HG02970 (cell line): ENCODE results near the gene PPP4R4.
"Not testable (repeated sequence)": the region's sequence is repeated elsewhere in the genome, so short reads cannot be mapped to it uniquely, and the experiment has no call there.

Experiments
- ATAC-seq: cut with Tn5 transposase; IDR thresholded peaks from one replicate; pipeline ENCODE4 v1.9.1; 2021; ENCODE audit warnings: mild to moderate bottlenecking, moderate library complexity, moderate number of reproducible peaks; ENCODE audit not compliant: unreplicated experiment, low FRiP score

PPP4R4 gene

DNA sequence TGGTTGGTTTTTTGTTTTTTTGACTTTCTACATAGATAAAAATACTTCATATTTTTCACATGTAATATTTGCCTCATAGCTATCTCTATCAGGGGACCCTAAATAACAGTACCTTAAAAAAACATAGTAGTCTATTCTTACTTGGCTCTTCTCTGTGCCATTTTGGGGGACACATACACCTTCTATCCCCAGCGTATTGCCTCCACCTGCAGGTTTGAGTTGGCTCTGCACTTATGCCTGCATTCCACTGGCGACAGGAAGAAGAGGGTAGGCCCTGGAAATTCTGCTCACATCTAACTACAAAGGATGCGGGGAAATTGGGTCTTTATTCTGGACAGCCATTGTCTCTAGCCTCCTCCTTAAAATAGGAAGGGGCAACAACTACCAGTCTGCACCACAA lies 30.9 kb upstream of the PPP4R4 start:
- ATAC-seq, result no peak

DNA sequence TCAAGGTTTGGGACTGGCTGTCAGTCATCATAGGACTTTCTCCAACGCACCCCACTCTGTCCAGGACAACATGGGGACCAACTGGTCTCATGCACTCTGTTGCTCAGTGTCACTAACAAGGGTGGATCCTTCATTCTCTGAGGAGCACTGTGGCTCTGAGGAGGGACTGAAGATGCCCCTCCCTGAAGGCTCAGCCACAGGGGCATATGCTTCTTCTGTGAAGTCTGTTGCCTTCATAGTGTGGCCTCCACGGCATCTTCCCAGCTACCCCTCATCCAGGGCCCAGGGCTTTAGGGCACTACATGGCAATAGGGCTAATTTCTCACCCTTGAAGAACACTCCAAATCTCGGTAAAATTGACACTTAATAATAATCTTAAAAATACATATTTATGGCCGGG lies 30.4 kb upstream of the PPP4R4 start:
- no peak for ATAC-seq

DNA sequence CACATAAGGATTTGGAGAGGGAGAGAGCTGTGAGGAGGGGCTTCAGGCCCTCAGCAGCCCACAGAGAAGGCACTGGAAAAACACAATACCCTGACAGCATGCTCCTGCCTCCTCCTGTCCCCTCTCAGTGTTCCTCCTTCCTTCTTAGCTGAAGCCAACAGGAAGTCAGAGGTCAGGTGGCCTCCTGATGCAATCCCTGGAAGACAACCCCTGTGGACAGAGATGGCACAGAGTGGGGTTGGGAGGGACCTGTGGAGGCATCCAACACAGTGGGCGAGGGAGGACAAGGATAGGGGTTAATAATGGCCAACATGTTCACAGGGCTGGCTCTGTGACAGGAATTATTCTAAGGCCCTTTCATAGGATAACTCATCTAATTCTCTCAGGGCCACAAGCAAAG lies 29.4 kb upstream of the PPP4R4 start:
- no peak for ATAC-seq

DNA sequence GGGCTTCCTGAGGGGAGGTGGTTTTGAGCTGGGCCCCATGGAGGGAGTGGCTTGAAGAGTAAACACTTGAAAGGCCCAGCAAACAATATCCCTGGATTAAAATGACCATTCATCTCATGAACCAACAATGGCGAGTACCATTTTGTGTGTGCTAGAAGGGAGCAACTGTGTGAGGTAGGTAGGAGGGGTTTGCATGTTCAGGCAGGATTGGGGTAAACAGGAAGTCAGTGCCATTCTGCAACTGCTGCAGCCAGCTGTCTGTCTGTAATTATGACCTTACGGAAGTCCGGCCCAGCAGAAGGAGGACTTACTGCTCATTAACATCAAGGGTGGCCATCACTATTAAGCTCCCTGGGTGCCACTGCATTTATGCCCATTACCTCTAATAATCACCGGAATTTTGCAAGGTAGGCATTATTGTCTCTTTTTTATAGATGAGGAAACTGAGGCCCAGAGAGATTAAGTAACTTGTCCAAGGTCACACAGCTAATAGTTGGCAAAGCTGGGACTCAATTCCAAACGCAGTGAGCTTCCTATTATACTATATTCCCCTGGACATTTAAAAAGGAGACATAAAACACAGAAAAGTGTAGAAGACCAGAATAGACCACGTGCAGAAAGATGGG lies 28.1 kb upstream of the PPP4R4 start:
- no peak for ATAC-seq

DNA sequence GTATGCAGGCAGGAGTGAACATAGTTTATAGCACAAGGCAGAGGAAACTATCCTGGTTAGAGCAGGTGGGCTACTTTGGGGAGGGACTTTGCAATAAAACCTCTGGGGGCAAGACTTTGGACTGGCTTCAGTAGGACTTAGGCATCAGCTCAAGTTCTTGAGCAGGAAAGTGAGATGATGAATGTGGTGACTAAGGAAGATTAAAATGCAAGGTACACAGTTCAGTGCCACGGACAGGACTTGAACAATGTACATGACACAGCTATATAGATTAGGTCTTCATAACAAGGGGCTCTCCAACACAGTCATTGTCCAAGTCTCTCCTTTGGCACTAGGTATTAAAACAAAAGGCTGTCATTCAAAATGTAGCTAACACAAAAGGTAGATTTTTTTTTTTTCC lies 21.4 kb upstream of the PPP4R4 start:
- ATAC-seq, result no peak

DNA sequence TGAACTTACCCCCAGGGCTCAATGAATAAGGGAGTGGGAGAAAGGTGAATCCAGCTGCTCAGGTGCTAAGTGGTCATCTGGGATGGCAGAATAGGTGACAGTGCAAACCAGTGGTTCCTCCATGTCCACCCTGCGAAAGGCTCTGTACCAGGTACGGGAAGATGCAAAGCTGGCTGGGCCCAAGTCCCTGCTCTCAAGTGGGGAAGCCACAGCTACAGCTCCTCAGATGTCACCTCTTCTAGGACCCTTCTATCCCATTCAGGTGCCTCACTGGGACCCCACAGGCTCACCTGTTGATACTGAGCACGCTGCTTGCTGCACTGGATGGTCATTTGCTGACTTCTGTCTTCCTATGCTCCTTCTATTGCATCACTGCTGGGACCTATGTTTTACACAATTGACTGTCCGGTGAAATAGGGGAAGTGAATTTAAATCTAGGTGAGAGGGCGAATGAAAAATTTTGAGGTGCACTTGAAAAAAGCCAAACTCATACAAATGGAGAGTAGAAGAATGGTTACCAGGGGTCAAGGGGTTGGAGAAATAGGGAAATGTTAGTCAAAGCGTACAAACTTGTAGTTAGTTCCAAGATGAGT lies 20.3 kb upstream of the PPP4R4 start:
- ATAC-seq, result no peak

DNA sequence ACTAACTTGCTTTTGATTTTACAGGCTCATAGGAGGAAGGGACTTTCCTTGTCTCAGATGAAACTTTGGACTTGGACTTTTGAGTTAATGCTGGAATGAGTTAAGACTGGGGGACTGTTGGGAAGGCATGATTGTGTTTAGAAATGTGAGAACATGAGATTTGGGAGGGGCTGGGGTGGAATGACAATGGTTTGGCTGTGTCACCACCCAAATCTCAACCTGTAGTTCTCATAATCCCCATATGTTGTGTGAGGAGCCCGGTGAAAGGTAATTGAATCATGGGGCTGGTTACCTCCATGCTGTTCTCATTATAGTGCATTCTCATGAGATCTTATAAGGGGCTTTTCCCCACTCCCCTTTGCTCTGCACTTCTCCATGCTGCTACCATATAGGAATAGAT lies 18.0 kb upstream of the PPP4R4 start:
- ATAC-seq, result not testable (repeated sequence)

DNA sequence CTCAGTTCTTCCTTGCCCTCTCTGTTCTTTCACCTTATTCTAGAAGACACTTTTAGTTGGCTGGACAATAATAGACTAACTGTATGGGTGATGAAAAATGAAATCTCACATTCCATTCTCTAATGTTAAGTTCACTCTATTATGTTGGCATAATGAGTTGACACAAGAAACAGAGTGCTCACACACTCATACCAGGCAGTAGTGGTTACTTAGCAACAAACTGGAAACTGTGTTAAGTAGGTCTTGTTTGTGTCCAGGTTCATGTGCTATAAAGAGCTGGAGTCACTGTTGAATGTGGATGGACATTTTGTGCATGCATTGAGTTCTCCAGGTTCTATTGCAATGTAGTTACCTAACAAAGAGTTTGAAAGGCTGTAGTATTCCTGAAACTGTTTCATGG lies 16.9 kb upstream of the PPP4R4 start:
- ATAC-seq, result no peak

DNA sequence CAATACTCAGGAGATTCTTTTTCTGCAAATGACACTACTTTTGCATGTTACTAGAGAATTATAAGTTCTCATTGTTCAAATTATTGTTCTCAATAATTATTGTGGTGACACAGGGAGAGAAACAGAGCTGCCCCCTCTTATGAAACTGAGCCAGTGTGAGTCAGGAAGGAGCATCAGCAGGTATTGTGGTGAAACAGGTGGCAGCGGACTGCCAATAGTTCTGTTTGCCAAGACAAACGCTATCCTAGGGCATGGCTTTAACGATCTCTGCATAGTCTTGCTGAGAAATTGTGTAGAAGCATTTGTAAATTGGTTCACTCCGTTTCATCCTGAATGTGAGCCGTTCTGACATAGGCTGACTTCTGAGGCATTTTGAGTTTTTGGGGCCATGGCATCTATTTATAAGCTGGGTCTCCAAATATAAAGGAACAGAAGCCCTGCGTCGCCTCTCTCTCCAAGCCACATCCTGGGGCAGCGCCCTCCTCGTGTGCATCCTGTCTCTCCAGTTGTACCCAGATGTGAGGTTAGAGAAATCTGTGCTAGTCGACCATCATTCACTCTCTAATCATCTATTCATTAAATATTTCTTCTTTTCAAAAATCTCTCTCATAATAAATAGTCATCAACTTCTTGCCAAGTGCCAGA lies 15.8 kb upstream of the PPP4R4 start:
- no peak for ATAC-seq

DNA sequence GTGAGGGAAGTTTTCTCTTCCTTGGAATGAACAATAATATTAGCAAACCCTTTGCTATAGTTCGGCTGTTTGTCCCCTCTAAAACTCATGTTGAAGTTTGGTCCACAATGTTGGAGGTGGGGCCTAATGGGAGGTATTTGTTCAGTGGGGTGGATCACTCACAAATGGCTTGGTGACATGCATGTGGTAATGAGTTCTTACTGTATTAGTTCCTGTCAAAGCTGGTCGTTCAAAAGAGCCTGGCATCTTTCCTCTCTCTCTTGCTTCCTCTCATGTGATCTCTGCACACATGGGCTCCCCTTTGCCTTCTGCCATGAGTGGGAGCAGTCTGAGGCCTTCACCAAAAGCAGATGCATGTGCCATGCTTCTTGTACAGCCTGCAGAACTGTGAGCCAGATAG lies 13.1 kb upstream of the PPP4R4 start:
- no peak for ATAC-seq

DNA sequence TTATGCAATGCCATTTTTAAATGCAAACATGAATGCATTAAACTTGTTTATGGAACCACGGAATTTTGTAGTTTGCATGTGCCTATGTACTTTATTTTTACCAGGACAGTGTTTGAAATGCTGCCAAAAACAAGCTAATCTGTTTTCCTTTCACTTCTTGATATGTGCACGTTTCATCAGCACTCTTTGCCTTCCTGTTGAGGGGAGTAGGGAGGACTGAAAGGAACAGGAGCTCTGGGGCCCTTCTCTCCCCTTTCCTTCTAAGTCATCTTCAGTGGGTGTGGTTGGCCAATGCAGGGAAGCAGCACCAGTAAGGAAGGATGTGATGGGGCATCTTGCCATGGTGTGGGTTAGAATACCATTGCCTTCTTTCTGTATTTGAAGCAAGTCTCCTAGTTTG lies 12.1 kb upstream of the PPP4R4 start:
- ATAC-seq, result no peak

DNA sequence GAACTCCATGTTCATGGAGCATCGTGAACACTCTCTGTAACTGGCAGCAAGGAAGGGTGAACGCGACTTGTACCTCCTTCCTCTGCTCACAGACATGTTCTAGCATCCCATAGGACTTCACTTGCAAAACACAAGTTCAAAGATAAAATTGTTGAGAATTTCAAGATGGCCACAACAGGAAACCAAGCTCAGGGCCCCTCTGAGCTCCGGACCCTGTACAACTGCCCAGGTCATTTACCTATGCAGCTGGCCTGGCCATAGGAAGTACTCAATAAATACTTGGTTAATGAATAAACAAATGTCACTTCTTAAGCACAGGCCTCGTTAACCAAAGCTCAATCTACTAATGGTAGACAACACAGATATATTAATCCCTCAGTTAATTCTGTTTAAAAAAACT lies 11.7 kb upstream of the PPP4R4 start:
- no peak for ATAC-seq

DNA sequence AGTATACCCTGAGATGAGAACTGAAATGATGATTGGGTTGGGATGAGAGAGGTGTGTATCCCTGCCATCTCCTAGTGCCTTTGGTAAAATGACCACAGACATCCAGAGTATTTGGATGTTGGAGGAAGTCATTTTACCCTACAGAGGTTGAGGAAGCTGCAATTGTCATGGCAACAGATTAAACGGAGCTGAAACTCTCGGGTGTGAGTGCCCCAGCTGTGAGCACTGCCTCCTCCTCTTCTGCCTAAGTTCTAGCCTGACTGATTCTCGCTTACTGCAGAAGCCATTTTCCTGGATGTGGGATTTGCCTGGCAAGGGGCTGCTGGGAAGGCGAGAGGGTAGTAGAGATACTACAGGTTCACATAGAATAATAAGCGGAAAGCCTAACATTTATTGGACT lies 10.3 kb upstream of the PPP4R4 start:
- no peak for ATAC-seq

DNA sequence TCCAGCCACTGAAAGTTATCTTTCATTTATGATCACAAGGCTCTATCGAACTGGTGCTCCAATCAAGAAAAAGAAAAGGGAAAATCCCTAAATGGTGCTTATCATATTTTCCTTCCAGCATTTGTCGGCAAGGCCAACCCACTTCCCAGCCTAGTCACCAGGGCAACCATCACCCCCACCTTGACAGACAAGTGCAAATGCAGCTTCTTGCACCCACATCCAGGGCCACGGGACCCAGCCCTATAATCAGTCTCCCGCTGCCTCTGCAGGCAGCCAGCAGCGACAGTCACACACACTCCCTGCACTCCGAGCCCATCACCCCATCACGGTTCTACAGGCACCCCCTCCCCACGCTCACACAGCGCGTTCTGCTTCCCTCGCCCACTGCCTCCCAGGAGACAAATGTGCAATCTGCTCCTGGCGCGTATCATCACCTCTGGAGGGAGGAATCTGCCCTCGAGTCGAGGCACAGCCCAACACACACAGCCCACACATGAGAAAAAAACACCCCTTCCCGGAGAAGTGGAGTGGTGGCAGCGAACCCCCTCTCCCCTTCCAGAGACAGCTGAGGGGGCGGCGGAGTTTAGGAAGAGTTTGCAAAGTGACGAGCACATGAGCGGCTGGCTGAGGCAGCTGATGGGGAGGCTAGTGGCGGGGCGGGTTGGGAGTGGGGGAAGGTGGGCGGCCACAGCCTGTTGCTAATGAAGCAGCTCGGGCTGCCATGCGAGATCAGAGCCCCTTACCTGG lies 9.3 kb upstream of the PPP4R4 start:
- ATAC-seq, result no peak

DNA sequence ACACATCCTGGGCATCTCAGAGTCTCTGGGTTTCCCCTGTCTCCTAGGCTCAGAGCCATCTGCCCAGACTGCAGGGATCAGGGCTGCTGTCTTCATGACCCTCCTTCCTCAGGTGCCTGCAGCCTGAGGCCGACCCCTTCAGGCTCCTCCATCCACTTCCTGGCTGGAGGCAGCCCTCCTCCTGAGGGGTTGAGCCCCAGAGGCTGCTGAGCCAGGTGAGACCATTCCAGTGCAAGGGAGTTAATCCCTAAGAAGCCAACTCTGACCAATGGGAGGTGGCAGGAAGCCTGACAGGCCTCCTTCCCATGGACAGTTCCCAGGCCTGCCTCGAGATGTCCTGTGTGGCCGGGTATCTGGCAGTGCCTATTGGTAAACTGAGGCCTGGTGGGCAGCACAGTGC lies 8.4 kb upstream of the PPP4R4 start:
- no peak for ATAC-seq

DNA sequence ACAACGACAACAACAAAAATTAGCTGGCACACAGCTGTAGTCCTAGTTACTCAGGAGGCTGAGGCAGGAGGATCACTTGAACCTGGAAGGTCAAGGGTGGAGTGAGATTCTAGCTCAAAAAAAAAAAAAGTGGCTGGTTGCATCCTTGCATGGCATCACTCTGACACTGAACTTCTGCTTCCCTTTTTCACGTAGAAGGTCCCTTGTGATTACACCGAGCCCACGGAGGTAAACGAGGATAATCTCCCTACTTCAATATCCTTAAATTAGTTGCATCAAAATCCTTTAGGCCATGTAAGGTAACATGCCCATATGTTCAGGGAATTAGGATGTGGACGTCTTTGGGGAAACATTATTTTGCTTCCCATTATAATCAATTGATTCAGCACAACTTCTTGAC lies 4.0 kb upstream of the PPP4R4 start:
- no peak for ATAC-seq

DNA sequence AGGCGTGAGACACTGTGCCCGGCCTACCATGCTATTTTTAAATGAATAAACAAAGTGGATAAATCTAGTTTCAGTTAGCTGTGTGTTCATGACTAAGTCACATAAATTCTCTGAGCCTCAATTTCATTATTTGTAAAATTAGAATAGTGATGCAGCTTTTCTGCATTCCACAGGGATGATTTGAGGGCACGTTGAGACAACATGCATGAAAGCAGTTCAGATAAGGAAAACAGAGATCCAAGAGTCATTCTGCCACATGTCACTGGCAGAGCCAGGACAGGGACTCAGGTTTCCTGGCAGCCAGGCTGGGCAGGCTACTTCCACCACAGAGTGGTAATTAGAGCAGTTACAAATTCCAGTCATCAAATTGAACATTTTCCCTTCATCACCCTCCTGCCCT lies 2.9 kb upstream of the PPP4R4 start:
- ATAC-seq, result no peak

DNA sequence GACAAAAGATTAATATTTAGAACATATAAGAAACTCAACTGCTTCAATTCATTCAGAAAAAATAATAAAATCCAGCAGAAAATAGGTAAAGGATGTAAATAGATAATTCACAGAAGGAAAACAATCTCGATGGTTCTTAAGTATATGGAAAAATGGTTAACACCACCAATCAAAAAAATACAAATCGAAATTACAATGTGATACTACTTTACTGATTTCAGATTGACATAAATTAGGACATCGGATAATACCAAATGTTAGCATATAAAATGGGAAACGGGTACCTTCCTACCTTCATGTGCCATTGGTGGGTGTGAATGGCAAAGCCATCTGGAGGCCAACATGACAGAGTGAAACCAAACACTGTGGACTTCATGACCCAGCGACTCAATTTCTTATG lies 1.6 kb upstream of the PPP4R4 start:
- ATAC-seq, result no peak

DNA sequence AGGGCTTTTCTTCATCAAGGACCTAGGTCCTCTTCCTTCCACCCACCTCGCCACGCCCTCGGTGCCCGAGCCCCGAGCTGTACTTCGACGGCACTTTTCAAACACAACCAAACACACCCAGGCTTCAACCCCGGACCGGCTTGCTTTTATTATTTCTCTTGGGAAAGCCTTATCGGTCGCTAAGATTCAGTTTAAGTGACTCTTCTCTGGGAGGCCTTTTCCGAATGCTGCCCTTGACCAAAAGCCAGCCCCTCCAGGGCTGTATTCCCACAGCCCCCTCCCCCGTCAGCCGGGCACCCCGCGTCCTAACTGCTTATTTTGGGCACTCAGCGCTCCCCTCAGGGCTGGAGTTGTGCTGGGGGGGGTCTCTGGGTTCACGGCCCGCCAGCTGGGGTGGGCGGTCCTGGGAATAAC lies 644 bp upstream of the PPP4R4 start:
- no peak for ATAC-seq

DNA sequence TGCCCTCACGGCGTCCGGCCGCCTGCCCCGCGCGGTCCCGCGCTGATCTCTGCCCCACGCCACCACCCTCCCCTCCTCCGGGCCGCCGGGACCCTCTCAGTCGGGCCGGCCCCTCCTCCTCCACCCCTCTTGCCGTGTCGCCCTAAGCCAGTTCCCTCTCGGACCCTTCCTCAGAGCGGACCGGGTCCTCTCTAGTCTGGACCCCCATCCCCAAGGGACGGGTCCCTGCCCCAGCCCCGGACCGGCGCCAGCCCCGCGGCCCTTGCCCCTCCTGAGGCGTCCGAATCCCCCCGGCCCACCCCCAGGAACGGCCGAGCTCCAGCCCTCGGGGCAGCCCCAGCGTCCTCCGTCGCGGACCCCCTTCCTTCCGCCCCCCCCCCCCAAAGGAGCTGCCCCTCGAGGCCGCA lies 485 bp downstream of the PPP4R4 start:
- ATAC-seq, result no peak

DNA sequence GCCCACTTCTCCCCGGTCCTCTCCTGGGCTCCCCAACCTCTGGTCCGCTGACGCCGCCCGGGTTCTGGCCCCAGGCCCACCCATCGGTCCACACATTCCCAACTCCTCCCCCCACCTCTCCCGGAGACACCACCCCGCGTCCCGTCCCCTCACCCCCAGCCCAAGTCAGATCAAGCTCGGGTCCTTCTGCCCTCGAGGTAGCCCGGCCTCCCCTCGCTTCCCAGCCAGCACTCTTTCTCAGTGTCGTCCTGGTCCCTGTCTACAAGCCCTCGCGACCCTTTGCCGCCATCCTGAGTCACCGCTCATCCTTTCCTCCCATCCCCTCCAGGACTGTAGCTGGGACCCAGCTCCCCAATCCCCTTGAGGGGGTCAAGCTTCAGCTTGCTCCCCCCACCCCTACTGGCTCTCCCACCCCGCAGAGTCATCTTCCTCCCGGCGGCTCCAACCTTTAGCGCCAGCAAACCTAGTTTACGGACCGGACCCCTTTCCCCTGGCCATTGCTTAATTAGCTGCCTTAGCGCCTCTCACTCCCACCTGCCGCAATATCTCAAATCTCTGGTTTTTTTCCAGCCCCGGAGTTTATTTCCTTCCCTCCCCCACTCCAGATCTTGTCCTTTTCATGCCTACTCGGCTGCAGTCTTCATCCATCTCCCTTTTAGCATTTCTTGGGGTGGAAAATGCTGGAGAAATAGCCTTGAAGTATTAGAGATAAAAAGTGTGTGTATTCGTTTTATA lies 1.1 kb downstream of the PPP4R4 start:
- ATAC-seq, result no peak
